ENCODE data around the gene KCNK5. TPM values are rescaled to one million over a fixed set of nuclear protein-coding genes. Genes with fewer than 3 reads are reported as not detected.

Gene KCNK5
- total and polyA plus RNA-seq, 11 donors, result 0.08 to 2.1 (median 0.27) TPM

GRCh38 chr6:39195792-39196385, 33.4 kb downstream of the KCNK5 start:
- H3K4me3 ChIP-seq, result no peak overlapping the region
- ATAC-seq, result no peak
- intact Hi-C loops (cut with DNase I), result no loop called here

GRCh38 chr6:39194466-39194865, 34.8 kb downstream of the KCNK5 start:
- intact Hi-C loops (cut with DNase I), result no loop called here
- no peaks in the 10 kb centered on the region for H3K4me1 ChIP-seq
- no peaks in the 10 kb centered on the region for H3K9me3 ChIP-seq
- DNase-seq (no peak), ATAC-seq (no peak)
- 93 to 97% (median 95%) methylated on average over 9 of the region's 9 CpGs for WGBS, 4 donors
- H3K36me3 ChIP-seq, result no peaks in the 10 kb centered on the region
- no peaks in the 10 kb centered on the region for H3K27me3 ChIP-seq
- H3K27ac ChIP-seq, result no peak overlapping the region
- no peak for TF ChIP-seq CTCF (IDR thresholded peaks at IDR 0.05)
- TF ChIP-seq POLR2A (IDR thresholded peaks at IDR 0.05), result no peak
- H3K4me3 ChIP-seq, result no peak overlapping the region

More at GRCh38 chr6:39195792-39196385, 33.4 kb downstream of the KCNK5 start:
- Histone ChIP-seq H3K36me3 (no peaks in the 10 kb centered on the region), H3K27me3 (no peaks in the 10 kb centered on the region), H3K4me1 (no peaks in the 10 kb centered on the region), H3K27ac (no peak overlapping the region), H3K9me3 (no peaks in the 10 kb centered on the region)
- TF ChIP-seq POLR2A (IDR thresholded peaks at IDR 0.05) (no peak), CTCF (IDR thresholded peaks at IDR 0.05) (no peak)
- DNase-seq, result no peak
- WGBS, 4 donors, result 80 to 87% (median 86%) methylated on average over 3 of the region's 3 CpGs

- Histone ChIP-seq H3K27me3 (no peaks in the 10 kb centered on the region), H3K4me3 (no peak overlapping the region), H3K27ac (no peak overlapping the region), H3K36me3 (no peaks in the 10 kb centered on the region), H3K9me3 (no peaks in the 10 kb centered on the region), H3K4me1 (no peaks in the 10 kb centered on the region)
- intact Hi-C loops (cut with DNase I), result no loop called here
- ATAC-seq, result peak in 1 of 4 donors; percentile 19
- TF ChIP-seq CTCF (IDR thresholded peaks at IDR 0.05) (no peak), POLR2A (IDR thresholded peaks at IDR 0.05) (no peak)
- WGBS, 4 donors, result 47 to 79% (median 73%) methylated on average over 2 of the region's 2 CpGs
- DNase-seq, result no peak
These were observed 36.0 kb downstream of the KCNK5 start for GRCh38 chr6:39193201-39193791.

- H3K4me1 ChIP-seq, result no peaks in the 10 kb centered on the region
- DNase-seq (no peak), ATAC-seq (no peak)
- H3K4me3 ChIP-seq, result no peak overlapping the region
- no peaks in the 10 kb centered on the region for H3K9me3 ChIP-seq
- TF ChIP-seq CTCF (IDR thresholded peaks at IDR 0.05) (no peak), POLR2A (IDR thresholded peaks at IDR 0.05) (no peak)
- no peaks in the 10 kb centered on the region for H3K27me3 ChIP-seq
- H3K36me3 ChIP-seq, result no peaks in the 10 kb centered on the region
- WGBS, 4 donors, result 66 to 80% (median 71%) methylated on average over 5 to 6 of the region's 6 CpGs
- intact Hi-C loops (cut with DNase I), result no loop called here
- no peak overlapping the region for H3K27ac ChIP-seq
These were observed 36.5 kb downstream of the KCNK5 start for GRCh38 chr6:39192736-39193135.
